ENCODE data around the gene CDON.

GRCh38 chr11:125922156-125922555 is 140.5 kb downstream of the CDON start:
- TF ChIP-seq POLR2A (IDR thresholded peaks at IDR 0.05) (no peak), EP300 (IDR thresholded peaks at IDR 0.05) (no peak), CTCF (IDR thresholded peaks at IDR 0.05) (no peak), POLR2AphosphoS5 (IDR thresholded peaks at IDR 0.05) (no peak)
